Osteoblast (primary cell): ENCODE data around the gene TRIM52. TPM values are rescaled to one million over a fixed set of nuclear protein-coding genes. Genes with fewer than 3 reads are reported as not detected.

Experiments
- DNase-seq: peaks from one replicate; pipeline ENCODE4 v3.0.0; 2011; ENCODE audit warnings: low spot score, mixed read lengths; ENCODE audit not compliant: insufficient read length; ENCODE audit errors: missing footprints
- H2AFZ ChIP-seq: 2 replicates; pipeline ENCODE4 v1.6.0; 2011; ENCODE audit warnings: mild to moderate bottlenecking, low read length
- H3K27ac ChIP-seq: 2 replicates; pipeline ENCODE4 v1.5.1; 2011; ENCODE audit warnings: mild to moderate bottlenecking, low read depth, low read length, moderate library complexity
- H3K27me3 ChIP-seq: 2 replicates; pipeline ENCODE4 v1.6.0; 2012; ENCODE audit warnings: mild to moderate bottlenecking, control low read depth, inconsistent platforms, low read length, moderate library complexity; ENCODE audit not compliant: insufficient read depth
- H3K36me3 ChIP-seq: 2 replicates; pipeline ENCODE4 v1.5.1; 2011; ENCODE audit warnings: mild to moderate bottlenecking, low read length, control low read depth, moderate library complexity; ENCODE audit not compliant: insufficient read depth
- H3K4me1 ChIP-seq: 2 replicates; pipeline ENCODE4 v1.5.1; 2011; ENCODE audit warnings: mild to moderate bottlenecking, low read length, control low read depth, moderate library complexity; ENCODE audit not compliant: insufficient read depth
- H3K4me2 ChIP-seq: 2 replicates; pipeline ENCODE4 v1.6.0; 2011; ENCODE audit warnings: mild to moderate bottlenecking, low read length; ENCODE audit not compliant: insufficient read depth
- H3K4me3 ChIP-seq: fragments of 200-600 bp; sonication (generic); 3 replicates; pipeline ENCODE4 v1.5.1; 2012; ENCODE audit warnings: mild to moderate bottlenecking, low read length, inconsistent platforms; ENCODE audit not compliant: insufficient read depth
- H3K79me2 ChIP-seq: 2 replicates; pipeline ENCODE4 v1.6.0; 2012; ENCODE audit warnings: mild to moderate bottlenecking, low read length, control low read depth, inconsistent platforms; ENCODE audit not compliant: insufficient read depth
- H3K9me3 ChIP-seq: 2 replicates; pipeline ENCODE4 v1.5.1; 2011; ENCODE audit warnings: low read depth, low read length, control low read depth
- H4K20me1 ChIP-seq: 2 replicates; pipeline ENCODE4 v1.6.0; 2012; ENCODE audit warnings: mild to moderate bottlenecking, low read length, control low read depth; ENCODE audit not compliant: insufficient read depth
- CTCF ChIP-seq: IDR thresholded peaks from 2 replicates; pipeline ENCODE4 v1.5.1; 2011; ENCODE audit warnings: mild to moderate bottlenecking, low read depth, low read length, moderate library complexity; ENCODE audit errors: extremely low read depth
- total RNA-seq: library from RNA; depleted of rRNA; stranded (reverse); fragments of >200 nt; gene quantifications from 2 replicates; pipeline ENCODE4 v1.2.3, GENCODE V29; 2012

Gene TRIM52
- total RNA-seq, 1 donor = 7.2 TPM

- Histone ChIP-seq H3K9me3 (no peaks in the 10 kb centered on the region), H3K79me2 (peaks cover 84% of the 10 kb centered on the region), H3K27me3 (no peaks in the 10 kb centered on the region), H3K4me1 (peaks cover 42% of the 10 kb centered on the region), H3K36me3 (peaks cover 43% of the 10 kb centered on the region), H3K4me2 (peak within 1 kb of the TSS; percentile 100), H3K27ac (peak within 1 kb of the TSS; percentile 95), H4K20me1 (peaks cover 47% of the 10 kb centered on the region), H2AFZ (peak within 1 kb of the TSS; percentile 99), H3K4me3 (peak within 1 kb of the TSS; percentile 99)
- no peak for TF ChIP-seq CTCF
- DNase-seq = peak; percentile 95
Observed at GRCh38 chr5:181243564-181244343, 17.2 kb downstream of the TRIM52 start, which contains the start of gene RACK1. Gene RACK1 (minus strand): TSS chr5:181243906. CDS start chr5:181243800, 106 bp downstream.

- peak overlapping the region; percentile 99 for H2AFZ ChIP-seq
- H3K36me3 ChIP-seq = peaks cover 49% of the 10 kb centered on the region
- H3K4me2 ChIP-seq = peak overlapping the region; percentile 100
- peaks cover 83% of the 10 kb centered on the region for H3K79me2 ChIP-seq
- no peaks in the 10 kb centered on the region for H3K9me3 ChIP-seq
- H3K27ac ChIP-seq = peak overlapping the region; percentile 95
- no peak for DNase-seq
- H4K20me1 ChIP-seq = peaks cover 49% of the 10 kb centered on the region
- H3K4me1 ChIP-seq = peaks cover 36% of the 10 kb centered on the region
- TF ChIP-seq CTCF = no peak
- no peaks in the 10 kb centered on the region for H3K27me3 ChIP-seq
- H3K4me3 ChIP-seq = peak overlapping the region; percentile 99
Observed at GRCh38 chr5:181243018-181243563, 17.9 kb downstream of the TRIM52 start.

- H3K36me3 ChIP-seq = peaks cover 60% of the 10 kb centered on the region
- no peak for DNase-seq
- H2AFZ ChIP-seq = no peak overlapping the region
- TF ChIP-seq CTCF = no peak
- no peaks in the 10 kb centered on the region for H3K9me3 ChIP-seq
- H3K79me2 ChIP-seq = peaks cover 84% of the 10 kb centered on the region
- H3K27me3 ChIP-seq = no peaks in the 10 kb centered on the region
- H3K4me3 ChIP-seq = peak overlapping the region; percentile 99
- peaks cover 30% of the 10 kb centered on the region for H3K4me1 ChIP-seq
- H3K27ac ChIP-seq = peak overlapping the region; percentile 95
- peaks cover 55% of the 10 kb centered on the region for H4K20me1 ChIP-seq
- peak overlapping the region; percentile 100 for H3K4me2 ChIP-seq
Observed at GRCh38 chr5:181242031-181242451, 18.9 kb downstream of the TRIM52 start.

GRCh38 chr5:181241393-181241975 is 19.5 kb downstream of the TRIM52 start:
- peak; percentile 98 for DNase-seq
- Histone ChIP-seq H3K27me3 (no peaks in the 10 kb centered on the region), H3K4me2 (peak overlapping the region; percentile 100), H3K4me3 (peak overlapping the region; percentile 99), H3K36me3 (peaks cover 65% of the 10 kb centered on the region), H3K27ac (peak overlapping the region; percentile 95), H3K4me1 (peaks cover 30% of the 10 kb centered on the region), H3K79me2 (peaks cover 79% of the 10 kb centered on the region), H3K9me3 (no peaks in the 10 kb centered on the region), H2AFZ (no peak overlapping the region), H4K20me1 (peaks cover 55% of the 10 kb centered on the region)
- peak; percentile 27 for TF ChIP-seq CTCF
